Measurements from ENCODE around the gene SND1.

Gene SND1

DNA sequence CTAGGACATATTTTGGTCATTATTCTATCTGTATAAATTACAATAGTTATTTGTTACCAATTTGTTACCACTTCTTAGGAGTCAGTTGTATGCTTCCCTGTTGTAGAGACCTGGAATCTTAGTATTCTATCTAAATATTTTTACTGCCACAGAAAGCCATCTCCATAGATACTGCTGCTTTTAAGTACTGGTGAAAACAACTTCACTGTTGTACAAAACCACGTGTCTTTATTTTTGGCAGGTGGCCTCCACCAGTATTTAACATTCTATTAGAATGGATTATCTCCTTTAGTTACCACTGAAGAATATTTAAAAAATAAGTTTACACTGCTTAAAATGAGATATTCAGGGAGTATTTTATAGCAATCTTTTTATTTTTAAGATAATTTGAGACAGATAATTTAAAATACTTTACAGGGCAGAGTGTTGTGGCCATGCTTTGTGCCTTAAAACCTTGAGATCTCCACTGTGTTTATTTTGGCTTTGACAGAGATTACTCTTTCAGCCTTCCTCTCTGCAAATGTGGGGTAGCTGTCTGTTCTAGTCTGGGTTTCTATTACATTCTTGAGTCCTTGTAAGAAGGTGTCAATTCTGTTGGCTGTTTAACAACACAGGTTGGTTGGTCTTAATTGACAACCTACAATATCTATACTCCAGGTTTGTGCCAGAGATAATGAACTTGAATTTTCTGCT lies 193.7 kb downstream of the SND1 start:
- H3K36me3 ChIP-seq (ENCODE audit: insufficient read depth, low read length) = peaks cover 4% of the 10 kb centered on the region
- peak overlapping the region; percentile 67 for H3K27ac ChIP-seq (ENCODE audit: low read depth, low read length)
- H3K27me3 ChIP-seq (ENCODE audit: control insufficient read depth in 1 of 2, insufficient read depth in 2 of 2, low read length in 2 of 2) = no peaks in the 10 kb centered on the region

GRCh38 chr7:127847641-127848040 lies 195.6 kb downstream of the SND1 start:
- H3K27me3 ChIP-seq (ENCODE audit: control insufficient read depth in 1 of 2, insufficient read depth in 2 of 2, low read length in 2 of 2) = no peaks in the 10 kb centered on the region
- peaks cover 4% of the 10 kb centered on the region for H3K36me3 ChIP-seq (ENCODE audit: insufficient read depth, low read length)
- no peak overlapping the region for H3K27ac ChIP-seq (ENCODE audit: low read depth, low read length)
- no peak overlapping the region for H3K9ac ChIP-seq (ENCODE audit: low read length)
- no peak overlapping the region for H3K4me3 ChIP-seq (ENCODE audit: low read depth in 1 of 2, low read length in 2 of 2)
- H3K4me1 ChIP-seq (ENCODE audit: insufficient read depth, low read length) = peaks cover 21% of the 10 kb centered on the region
- no peaks in the 10 kb centered on the region for H3K9me3 ChIP-seq (ENCODE audit: low read length)

More for the DNA sequence above, 193.7 kb downstream of the SND1 start:
- Histone ChIP-seq H3K9ac (ENCODE audit: low read length) (no peak overlapping the region), H3K9me3 (ENCODE audit: low read length) (no peaks in the 10 kb centered on the region), H3K4me1 (ENCODE audit: insufficient read depth, low read length) (peaks cover 21% of the 10 kb centered on the region), H3K4me3 (ENCODE audit: low read depth in 1 of 2, low read length in 2 of 2) (no peak overlapping the region)

DNA sequence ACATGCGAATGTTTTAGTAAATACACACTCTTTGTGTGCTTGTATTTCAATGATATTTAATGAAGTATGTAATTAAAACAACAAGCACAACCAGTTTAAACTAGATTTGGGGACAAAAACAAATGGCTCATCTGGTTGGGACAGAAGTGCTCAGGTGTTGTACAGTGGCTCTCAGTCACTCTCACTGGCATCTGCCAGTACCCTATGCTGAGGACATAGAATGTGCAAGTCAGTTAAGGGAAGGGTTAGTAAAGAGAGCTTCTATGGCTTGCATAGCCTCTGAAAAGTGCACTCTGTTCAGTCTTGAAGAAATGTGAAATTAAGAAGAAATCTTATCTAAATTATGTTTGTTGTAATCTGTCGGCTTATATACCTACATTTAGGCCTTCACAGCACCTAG lies 196.2 kb downstream of the SND1 start:
- H3K9ac ChIP-seq (ENCODE audit: low read length) = no peak overlapping the region
- peaks cover 21% of the 10 kb centered on the region for H3K4me1 ChIP-seq (ENCODE audit: insufficient read depth, low read length)
- H3K4me3 ChIP-seq (ENCODE audit: low read depth in 1 of 2, low read length in 2 of 2) = no peak overlapping the region
- H3K9me3 ChIP-seq (ENCODE audit: low read length) = no peaks in the 10 kb centered on the region
- H3K27me3 ChIP-seq (ENCODE audit: control insufficient read depth in 1 of 2, insufficient read depth in 2 of 2, low read length in 2 of 2) = no peaks in the 10 kb centered on the region
- peaks cover 4% of the 10 kb centered on the region for H3K36me3 ChIP-seq (ENCODE audit: insufficient read depth, low read length)
- no peak overlapping the region for H3K27ac ChIP-seq (ENCODE audit: low read depth, low read length)

DNA sequence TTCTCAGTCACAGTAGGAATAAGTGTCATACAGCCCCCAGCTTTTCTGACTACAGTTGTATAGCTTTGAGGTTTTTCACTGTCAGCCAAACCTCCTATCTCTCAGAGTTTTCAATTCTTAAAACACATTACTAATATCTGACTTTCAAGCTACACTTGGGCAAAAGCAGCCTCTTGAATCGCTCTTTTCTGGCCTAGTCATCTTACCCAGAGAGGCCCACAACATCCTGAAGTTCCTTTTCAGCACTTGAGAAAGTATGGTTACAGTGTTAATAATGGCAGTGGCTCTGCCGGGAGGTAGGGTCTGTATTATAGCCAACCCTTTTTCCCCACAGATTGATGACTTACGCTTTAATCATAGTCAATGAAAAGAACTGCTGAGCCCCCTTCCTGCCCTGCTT lies 198.2 kb downstream of the SND1 start:
- H3K4me3 ChIP-seq (ENCODE audit: low read depth in 1 of 2, low read length in 2 of 2) = no peak overlapping the region
- H3K9ac ChIP-seq (ENCODE audit: low read length) = no peak overlapping the region
- H3K27ac ChIP-seq (ENCODE audit: low read depth, low read length) = no peak overlapping the region
- peaks cover 9% of the 10 kb centered on the region for H3K4me1 ChIP-seq (ENCODE audit: insufficient read depth, low read length)
- H3K27me3 ChIP-seq (ENCODE audit: control insufficient read depth in 1 of 2, insufficient read depth in 2 of 2, low read length in 2 of 2) = no peaks in the 10 kb centered on the region
- peaks cover 4% of the 10 kb centered on the region for H3K36me3 ChIP-seq (ENCODE audit: insufficient read depth, low read length)
- H3K9me3 ChIP-seq (ENCODE audit: low read length) = no peaks in the 10 kb centered on the region

DNA sequence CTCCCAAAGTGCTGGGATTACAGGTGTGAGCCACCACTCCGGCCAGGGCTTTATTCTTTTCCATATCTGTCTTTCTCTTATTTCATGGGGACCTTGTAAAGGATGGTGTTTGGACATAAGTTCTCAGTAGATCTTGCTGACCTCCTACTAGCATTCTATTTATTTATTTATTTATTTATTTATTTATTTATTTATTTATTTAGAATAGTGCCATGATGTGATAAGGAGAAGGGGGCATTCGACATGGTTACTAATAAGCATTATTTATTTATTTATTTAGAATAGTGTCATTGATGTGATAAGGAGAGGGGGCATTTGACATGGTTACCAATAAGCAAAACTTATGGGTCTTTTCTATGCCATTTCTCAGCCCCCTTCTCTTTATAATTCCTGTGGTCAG lies 202.4 kb downstream of the SND1 start:
- H3K27ac ChIP-seq (ENCODE audit: low read depth, low read length) = no peak overlapping the region
- H3K36me3 ChIP-seq (ENCODE audit: insufficient read depth, low read length) = peaks cover 4% of the 10 kb centered on the region
- H3K27me3 ChIP-seq (ENCODE audit: control insufficient read depth in 1 of 2, insufficient read depth in 2 of 2, low read length in 2 of 2) = no peaks in the 10 kb centered on the region
- no peaks in the 10 kb centered on the region for H3K9me3 ChIP-seq (ENCODE audit: low read length)
- no peak overlapping the region for H3K9ac ChIP-seq (ENCODE audit: low read length)
- no peak overlapping the region for H3K4me3 ChIP-seq (ENCODE audit: low read depth in 1 of 2, low read length in 2 of 2)
- peaks cover 22% of the 10 kb centered on the region for H3K4me1 ChIP-seq (ENCODE audit: insufficient read depth, low read length)

GRCh38 chr7:127857464-127857841 lies 205.5 kb downstream of the SND1 start:
- no peaks in the 10 kb centered on the region for H3K36me3 ChIP-seq (ENCODE audit: insufficient read depth, low read length)
- no peak overlapping the region for H3K4me3 ChIP-seq (ENCODE audit: low read depth in 1 of 2, low read length in 2 of 2)
- no peaks in the 10 kb centered on the region for H3K27me3 ChIP-seq (ENCODE audit: control insufficient read depth in 1 of 2, insufficient read depth in 2 of 2, low read length in 2 of 2)
- no peak overlapping the region for H3K9ac ChIP-seq (ENCODE audit: low read length)
- no peak overlapping the region for H3K27ac ChIP-seq (ENCODE audit: low read depth, low read length)
- peaks cover 31% of the 10 kb centered on the region for H3K4me1 ChIP-seq (ENCODE audit: insufficient read depth, low read length)
- no peaks in the 10 kb centered on the region for H3K9me3 ChIP-seq (ENCODE audit: low read length)

DNA sequence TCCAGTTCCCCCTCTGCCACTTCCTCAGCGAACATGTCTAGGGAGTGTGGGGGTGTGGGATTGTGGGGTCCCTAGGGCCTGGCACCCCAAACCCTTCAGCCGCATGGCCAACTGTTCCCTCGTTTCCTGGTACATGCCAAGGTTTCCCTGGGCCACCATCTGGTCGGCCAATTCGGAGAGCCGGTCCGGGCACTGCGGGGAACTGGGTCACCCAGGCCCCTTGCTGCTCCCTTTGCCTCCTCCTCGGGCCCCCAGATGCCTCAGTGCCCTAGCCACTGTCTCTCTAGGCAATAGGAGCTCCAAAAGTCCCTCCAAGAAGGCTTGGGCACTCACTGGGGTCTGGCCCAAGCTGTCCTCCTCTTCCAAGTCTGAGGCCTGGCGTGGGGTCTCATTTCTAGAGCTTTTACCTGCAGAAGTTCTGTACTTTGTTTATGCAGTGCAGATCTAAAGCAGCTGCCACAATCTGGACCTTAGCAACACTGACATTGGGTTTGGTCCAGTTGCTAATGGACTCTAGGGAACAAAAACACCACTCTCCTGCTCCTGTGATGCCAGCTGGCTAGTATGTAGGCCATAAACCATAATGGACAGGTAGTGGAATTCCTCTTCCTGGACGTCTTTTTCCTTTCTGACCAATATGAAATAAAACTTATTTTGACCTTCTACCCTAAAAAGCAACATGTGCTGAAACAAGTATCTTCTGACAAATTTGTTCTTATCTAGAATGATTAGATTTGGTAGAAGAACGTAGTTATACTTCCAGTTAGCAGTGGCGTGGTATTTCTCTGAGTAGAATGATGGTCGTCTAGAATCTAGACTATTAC lies 206.3 kb downstream of the SND1 start:
- Histone ChIP-seq H3K9ac (ENCODE audit: low read length) (no peak overlapping the region), H3K4me3 (ENCODE audit: low read depth in 1 of 2, low read length in 2 of 2) (no peak overlapping the region), H3K27me3 (ENCODE audit: control insufficient read depth in 1 of 2, insufficient read depth in 2 of 2, low read length in 2 of 2) (no peaks in the 10 kb centered on the region), H3K36me3 (ENCODE audit: insufficient read depth, low read length) (no peaks in the 10 kb centered on the region), H3K27ac (ENCODE audit: low read depth, low read length) (peak overlapping the region; percentile 1), H3K9me3 (ENCODE audit: low read length) (no peaks in the 10 kb centered on the region), H3K4me1 (ENCODE audit: insufficient read depth, low read length) (peaks cover 31% of the 10 kb centered on the region)

GRCh38 chr7:127858915-127859189 lies 206.9 kb downstream of the SND1 start:
- peaks cover 31% of the 10 kb centered on the region for H3K4me1 ChIP-seq (ENCODE audit: insufficient read depth, low read length)
- no peaks in the 10 kb centered on the region for H3K36me3 ChIP-seq (ENCODE audit: insufficient read depth, low read length)
- H3K4me3 ChIP-seq (ENCODE audit: low read depth in 1 of 2, low read length in 2 of 2) = no peak overlapping the region
- H3K27me3 ChIP-seq (ENCODE audit: control insufficient read depth in 1 of 2, insufficient read depth in 2 of 2, low read length in 2 of 2) = no peaks in the 10 kb centered on the region
- no peaks in the 10 kb centered on the region for H3K9me3 ChIP-seq (ENCODE audit: low read length)
- H3K27ac ChIP-seq (ENCODE audit: low read depth, low read length) = peak overlapping the region; percentile 1
- no peak overlapping the region for H3K9ac ChIP-seq (ENCODE audit: low read length)

GRCh38 chr7:127859330-127859729 lies 207.3 kb downstream of the SND1 start:
- Histone ChIP-seq H3K36me3 (ENCODE audit: insufficient read depth, low read length) (no peaks in the 10 kb centered on the region), H3K27ac (ENCODE audit: low read depth, low read length) (no peak overlapping the region), H3K4me3 (ENCODE audit: low read depth in 1 of 2, low read length in 2 of 2) (no peak overlapping the region), H3K9me3 (ENCODE audit: low read length) (no peaks in the 10 kb centered on the region), H3K9ac (ENCODE audit: low read length) (no peak overlapping the region), H3K27me3 (ENCODE audit: control insufficient read depth in 1 of 2, insufficient read depth in 2 of 2, low read length in 2 of 2) (no peaks in the 10 kb centered on the region), H3K4me1 (ENCODE audit: insufficient read depth, low read length) (peaks cover 31% of the 10 kb centered on the region)

GRCh38 chr7:127862525-127862924 lies 210.5 kb downstream of the SND1 start:
- no peaks in the 10 kb centered on the region for H3K9me3 ChIP-seq (ENCODE audit: low read length)
- H3K36me3 ChIP-seq (ENCODE audit: insufficient read depth, low read length) = no peaks in the 10 kb centered on the region

DNA sequence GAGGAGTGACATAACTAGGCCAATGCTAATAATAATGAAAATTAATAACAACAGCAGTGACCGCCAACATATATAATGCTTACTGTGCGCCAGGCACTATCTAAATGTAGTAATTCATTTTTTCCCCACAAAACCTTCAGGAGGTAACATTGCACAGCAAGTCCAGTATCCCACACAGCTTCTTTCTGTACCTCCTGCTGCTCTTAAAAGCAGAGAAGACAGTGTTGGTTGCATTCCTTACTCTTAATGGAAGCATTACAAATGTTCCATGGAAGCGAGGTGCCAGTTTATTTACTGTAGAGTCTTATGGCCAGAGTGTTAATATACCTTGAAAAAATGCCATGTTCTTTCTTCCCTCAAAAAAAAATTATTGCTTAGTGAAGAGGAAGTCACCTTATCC lies 211.1 kb downstream of the SND1 start:
- Histone ChIP-seq H3K9me3 (ENCODE audit: low read length) (no peaks in the 10 kb centered on the region), H3K27me3 (ENCODE audit: control insufficient read depth in 1 of 2, insufficient read depth in 2 of 2, low read length in 2 of 2) (no peaks in the 10 kb centered on the region), H3K9ac (ENCODE audit: low read length) (no peak overlapping the region), H3K4me3 (ENCODE audit: low read depth in 1 of 2, low read length in 2 of 2) (no peak overlapping the region), H3K36me3 (ENCODE audit: insufficient read depth, low read length) (no peaks in the 10 kb centered on the region), H3K4me1 (ENCODE audit: insufficient read depth, low read length) (peaks cover 22% of the 10 kb centered on the region), H3K27ac (ENCODE audit: low read depth, low read length) (no peak overlapping the region)

More at GRCh38 chr7:127862525-127862924, 210.5 kb downstream of the SND1 start:
- no peak overlapping the region for H3K4me3 ChIP-seq (ENCODE audit: low read depth in 1 of 2, low read length in 2 of 2)
- no peak overlapping the region for H3K9ac ChIP-seq (ENCODE audit: low read length)
- H3K27ac ChIP-seq (ENCODE audit: low read depth, low read length) = no peak overlapping the region
- H3K27me3 ChIP-seq (ENCODE audit: control insufficient read depth in 1 of 2, insufficient read depth in 2 of 2, low read length in 2 of 2) = no peaks in the 10 kb centered on the region
- peaks cover 25% of the 10 kb centered on the region for H3K4me1 ChIP-seq (ENCODE audit: insufficient read depth, low read length)

GRCh38 chr7:127865466-127865865 lies 213.5 kb downstream of the SND1 start:
- H3K4me3 ChIP-seq (ENCODE audit: low read depth in 1 of 2, low read length in 2 of 2) = no peak overlapping the region
- no peaks in the 10 kb centered on the region for H3K4me1 ChIP-seq (ENCODE audit: insufficient read depth, low read length)

More at GRCh38 chr7:127865466-127865865, 213.5 kb downstream of the SND1 start:
- Histone ChIP-seq H3K36me3 (ENCODE audit: insufficient read depth, low read length) (no peaks in the 10 kb centered on the region), H3K9me3 (ENCODE audit: low read length) (no peaks in the 10 kb centered on the region), H3K27ac (ENCODE audit: low read depth, low read length) (no peak overlapping the region), H3K27me3 (ENCODE audit: control insufficient read depth in 1 of 2, insufficient read depth in 2 of 2, low read length in 2 of 2) (no peaks in the 10 kb centered on the region), H3K9ac (ENCODE audit: low read length) (no peak overlapping the region)

Measured in muscle layer of colon (tissue), 2 donors.